ENCODE measurements around the gene BRIX1. TPM values are rescaled to one million over a fixed set of nuclear protein-coding genes. Genes with fewer than 3 reads are reported as not detected.

Gene BRIX1
- total RNA-seq, 1 experiment from 2014 or later, result 76.4 TPM

- ChIA-PET CTCF (no interaction called here), POLR2A (interaction anchor here (2.3 kb wide), 1 partner anchor 15 kb away, joined by 26 read pairs; the partner anchor contains the start of genes BRIX1 and RAD1), RAD21 (ENCODE audit: low non-redundant PET in 1 of 2, low total read pairs in 2 of 2, uncharacterized antibody in 2 of 2, unreplicated experiment in 2 of 2) (no interaction called here)
- H3K9ac ChIP-seq (ENCODE audit: low read length), result peak overlapping the region; percentile 92
- peak overlapping the region; percentile 90 to 93 for H3K4me3 ChIP-seq (replicated peaks in 1 of 2; ENCODE audit: low read depth in 1 of 2, low read length in 2 of 2)
- no peak for TF ChIP-seq POLR2AphosphoS5 (IDR thresholded peaks at IDR 0.05; ENCODE audit: low read depth, low read length)
- no peak for TF ChIP-seq ZNF274 (IDR thresholded peaks at IDR 0.05; ENCODE audit: low read depth, low read length)
- TF ChIP-seq JUND (IDR thresholded peaks at IDR 0.05), result no peak
- TF ChIP-seq FOSL1 (IDR thresholded peaks at IDR 0.05; ENCODE audit: low read depth), result no peak
- TF ChIP-seq SIN3A (IDR thresholded peaks at IDR 0.05; ENCODE audit: low read depth), result no peak
- no peak for TF ChIP-seq ZFX (IDR thresholded peaks at IDR 0.05)
- TF ChIP-seq CBX3 (IDR thresholded peaks at IDR 0.05; ENCODE audit: low read depth), result no peak
- TF ChIP-seq ATF3 (IDR thresholded peaks at IDR 0.05), result no peak
- no peak for TF ChIP-seq EZH2phosphoT487 (IDR thresholded peaks at IDR 0.05; ENCODE audit: borderline replicate concordance)
- no peak for TF ChIP-seq YY1 (IDR thresholded peaks at IDR 0.05; ENCODE audit: extremely low read depth, insufficient replicate concordance, low read depth, low read length)
- TF ChIP-seq CEBPB (IDR thresholded peaks at IDR 0.05; ENCODE audit: low read depth), result no peak
- TF ChIP-seq TCF7L2 (IDR thresholded peaks at IDR 0.05; ENCODE audit: borderline replicate concordance, extremely low read depth, insufficient read depth, insufficient read length), result no peak
- H4K20me1 ChIP-seq (ENCODE audit: insufficient read depth), result peaks cover 5% of the 10 kb centered on the region
- ATAC-seq, result no peak
- H3K27ac ChIP-seq (ENCODE audit: low read depth, low read length), result peak overlapping the region; percentile 88
- peaks cover 68% of the 10 kb centered on the region for H3K79me2 ChIP-seq (ENCODE audit: insufficient read depth, low read length)
- no TSS peak for BruUV-seq (replicated peaks)
- DNase-seq (ENCODE audit: low read depth, low spot score), result no peak
- H3K27me3 ChIP-seq (ENCODE audit: insufficient read depth, low read length), result no peaks in the 10 kb centered on the region
- intact Hi-C loops (cut with micrococcal nuclease), result no loop called here
- H3K4me2 ChIP-seq (ENCODE audit: low read length), result peak overlapping the region; percentile 80
- no peak overlapping the region for H2AFZ ChIP-seq (ENCODE audit: low read depth, low read length, poor library complexity, severe bottlenecking)
- H3K4me1 ChIP-seq (ENCODE audit: control insufficient read depth in 1 of 2, insufficient read depth in 2 of 2, low read length in 2 of 2), result peaks cover 11 to 24% of the 10 kb centered on the region in 2 experiments; a peak in 3 of 4 replicates
- peaks cover 11 to 12% of the 10 kb centered on the region in 2 experiments for H3K36me3 ChIP-seq (ENCODE audit: control insufficient read depth in 1 of 2, insufficient read depth in 2 of 2, low read length in 2 of 2)
- no peaks in the 10 kb centered on the region for H3K9me2 ChIP-seq (ENCODE audit: insufficient read depth)
- no peaks in the 10 kb centered on the region for H3K9me3 ChIP-seq (ENCODE audit: control insufficient read depth in 1 of 2, insufficient read depth in 1 of 2, low read depth in 1 of 2, low read length in 2 of 2)
Observed at GRCh38 chr5:34930462-34930844, 14.9 kb downstream of the BRIX1 start.

All from HCT116 (cell line).